CD4-positive, alpha-beta T cell treated with Interferon alpha-2 for 1 hour (primary cell): Measurements from ENCODE around the gene CTU2.
A peak's percentile ranks its signal among the peaks of the same experiment; 100 is the strongest.

Source experiments
- DNase-seq, 2 donors: peaks; one replicate each; pipeline ENCODE4 v3.0.0-alpha.2; 2020 to 2022

The CTU2 gene

GRCh38 chr16:88681709-88682451, 24.4 kb upstream of the CTU2 start:
- DNase-seq = peak; percentile 55 to 77

- no peak for DNase-seq
Observed at GRCh38 chr16:88684569-88685155, 21.6 kb upstream of the CTU2 start.

GRCh38 chr16:88685156-88686061, 20.9 kb upstream of the CTU2 start:
- DNase-seq = peak; percentile 52 to 62

GRCh38 chr16:88686062-88686438, 20.3 kb upstream of the CTU2 start:
- no peak for DNase-seq

GRCh38 chr16:88686439-88687253, 19.7 kb upstream of the CTU2 start, which contains the start of gene SNAI3:
Gene SNAI3 (minus strand): TSS chr16:88686507. CDS start chr16:88686406, 101 bp downstream.
- peak; percentile 81 to 88 for DNase-seq

DNA sequence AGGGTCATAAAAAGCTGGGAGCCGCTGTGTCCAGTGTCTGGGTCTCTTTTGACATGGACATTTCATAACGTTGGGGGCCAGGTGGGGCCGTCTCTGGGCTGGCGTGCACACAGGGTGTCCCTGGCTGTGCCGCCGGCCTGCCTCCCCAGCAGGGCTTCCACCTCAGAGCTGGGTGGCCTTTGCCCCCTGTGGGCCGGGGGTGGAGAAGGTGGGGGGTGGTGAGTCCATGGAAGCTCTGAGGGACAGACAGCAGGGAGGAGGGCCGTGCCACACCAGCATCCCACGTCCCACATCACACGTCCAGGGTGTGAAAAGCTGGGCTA, 19.1 kb upstream of the CTU2 start:
- DNase-seq = no peak

GRCh38 chr16:88687676-88688012, 18.7 kb upstream of the CTU2 start:
- DNase-seq = no peak

DNA sequence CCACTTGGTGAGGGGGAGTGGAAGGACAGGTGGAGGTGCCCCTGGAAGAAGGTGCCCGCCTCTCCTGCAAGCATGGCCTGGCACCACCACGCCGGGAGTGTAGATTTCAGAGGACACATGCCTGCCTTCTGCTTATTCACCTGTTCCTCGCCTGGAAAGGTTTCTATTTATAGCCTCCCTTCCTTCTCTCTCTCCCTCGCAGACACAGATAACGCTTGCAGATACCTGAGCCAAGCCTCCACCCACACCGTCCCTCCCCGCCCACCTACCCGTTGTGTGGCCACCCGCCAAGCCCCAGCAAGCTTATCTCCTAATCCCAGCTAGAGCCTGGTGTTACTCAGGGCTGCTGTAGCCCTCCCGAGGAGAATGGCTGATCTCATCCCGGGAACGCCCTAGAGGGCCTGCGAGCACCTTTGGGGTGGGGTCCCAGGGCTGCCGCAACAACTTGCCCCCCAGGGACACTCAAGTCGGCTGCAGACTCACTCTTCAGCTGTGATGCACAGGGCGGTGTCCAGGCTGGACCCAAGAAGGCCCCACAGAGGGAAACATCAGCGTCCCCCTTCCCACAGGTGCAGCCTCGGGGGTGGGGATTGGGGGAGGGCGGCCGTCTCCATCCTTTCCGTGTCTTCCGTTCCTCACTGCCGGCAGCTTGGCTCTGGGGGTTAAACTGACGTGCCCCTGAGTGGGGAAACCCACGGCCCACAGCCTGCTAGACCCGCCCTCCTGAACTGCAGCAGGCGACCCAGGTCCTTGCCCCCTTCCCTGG, 18.1 kb upstream of the CTU2 start:
- DNase-seq = no peak

GRCh38 chr16:88690341-88691128, 15.8 kb upstream of the CTU2 start:
- no peak for DNase-seq

DNA sequence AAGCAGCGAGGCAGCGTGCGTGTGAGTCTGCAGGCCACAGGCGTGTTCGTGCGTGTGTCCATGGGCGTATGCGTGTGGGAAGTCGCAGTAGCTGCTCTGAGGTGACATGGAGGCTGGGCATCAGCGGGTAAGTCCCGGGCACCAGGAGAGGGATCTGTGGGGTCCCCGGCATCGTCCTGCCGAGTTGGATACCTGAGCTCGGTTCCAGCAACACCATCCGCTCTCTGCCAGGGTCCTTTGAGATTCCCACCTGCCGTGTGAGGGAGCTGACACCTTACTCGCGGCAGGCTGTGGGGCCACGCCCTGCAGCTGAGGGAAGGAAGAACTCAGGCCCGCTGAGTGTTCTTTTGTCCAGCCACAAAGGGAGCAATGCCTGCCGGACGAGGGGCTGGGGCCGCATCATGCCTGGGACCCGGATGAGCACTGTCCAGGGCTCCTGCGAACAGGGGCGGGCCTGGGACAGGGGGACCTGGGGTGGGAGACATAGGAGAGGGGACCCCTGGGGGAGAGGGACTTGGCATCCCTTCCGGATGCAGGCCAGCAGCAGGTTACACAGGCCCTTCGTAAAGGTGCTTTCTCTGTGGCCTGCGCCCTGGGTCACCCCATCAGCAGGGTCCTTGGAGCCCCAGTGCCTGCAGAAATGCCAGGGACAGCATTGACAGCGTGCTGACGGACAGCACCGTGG, 15.0 kb upstream of the CTU2 start:
- no peak for DNase-seq

GRCh38 chr16:88691924-88692560, 14.3 kb upstream of the CTU2 start:
- DNase-seq = peak; percentile 56 to 59

DNA sequence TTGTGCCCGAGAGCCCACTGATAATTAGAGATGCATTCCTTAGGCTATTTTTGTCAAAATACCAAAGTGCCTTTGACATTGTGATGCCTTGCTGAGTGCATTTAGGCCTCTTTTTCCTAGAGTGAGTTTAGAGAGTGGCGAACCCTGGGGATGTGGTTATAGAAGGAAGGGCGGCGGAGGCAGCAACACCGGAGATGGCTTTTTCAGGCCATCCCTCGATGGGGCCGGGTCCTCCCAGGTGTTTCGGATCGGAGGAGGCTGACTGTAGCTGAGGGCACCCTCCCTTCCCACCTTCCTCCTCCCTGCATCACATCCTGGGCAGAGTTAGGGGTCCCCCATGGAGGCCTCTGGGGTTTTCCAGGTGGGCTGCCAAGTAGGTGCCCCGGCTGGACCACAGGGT, 13.4 kb upstream of the CTU2 start:
- DNase-seq = no peak

DNA sequence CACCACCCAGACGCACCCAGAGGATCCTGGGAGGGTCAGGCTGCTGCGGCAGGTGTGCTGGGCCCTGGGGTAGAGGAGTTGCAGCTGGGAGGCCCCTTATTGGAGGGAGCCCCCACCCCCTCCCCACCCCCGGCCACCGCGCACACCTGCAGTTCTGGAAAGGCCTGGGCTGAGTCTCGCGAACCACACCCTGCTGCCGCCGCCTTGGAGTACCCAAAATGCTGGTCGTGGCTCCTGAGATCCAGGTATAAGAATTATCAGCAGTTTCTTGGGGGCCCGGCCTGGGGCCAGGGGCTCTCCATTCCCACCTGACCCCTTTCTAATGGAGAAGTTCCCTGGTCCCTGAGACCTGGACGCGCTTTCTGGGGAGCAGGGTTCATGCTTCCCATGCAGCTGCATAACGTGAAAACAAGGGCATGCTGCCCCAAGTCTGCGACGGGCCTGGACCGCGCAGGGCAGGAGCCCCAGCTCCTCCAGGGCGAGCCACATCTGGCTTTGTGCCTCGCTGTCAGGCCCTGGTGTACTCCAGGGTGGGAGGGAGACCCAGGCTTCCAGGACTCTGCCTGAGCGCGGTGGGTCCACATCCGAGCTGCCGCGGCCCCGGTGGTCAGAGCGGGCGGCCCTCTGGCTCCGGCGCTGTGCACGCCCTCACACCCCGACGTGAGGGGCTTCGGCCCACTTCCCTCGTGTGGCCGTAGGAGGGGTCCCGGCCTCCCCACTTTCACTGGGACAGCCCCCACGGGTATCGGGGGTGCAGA, 12.7 kb upstream of the CTU2 start:
- no peak for DNase-seq

DNA sequence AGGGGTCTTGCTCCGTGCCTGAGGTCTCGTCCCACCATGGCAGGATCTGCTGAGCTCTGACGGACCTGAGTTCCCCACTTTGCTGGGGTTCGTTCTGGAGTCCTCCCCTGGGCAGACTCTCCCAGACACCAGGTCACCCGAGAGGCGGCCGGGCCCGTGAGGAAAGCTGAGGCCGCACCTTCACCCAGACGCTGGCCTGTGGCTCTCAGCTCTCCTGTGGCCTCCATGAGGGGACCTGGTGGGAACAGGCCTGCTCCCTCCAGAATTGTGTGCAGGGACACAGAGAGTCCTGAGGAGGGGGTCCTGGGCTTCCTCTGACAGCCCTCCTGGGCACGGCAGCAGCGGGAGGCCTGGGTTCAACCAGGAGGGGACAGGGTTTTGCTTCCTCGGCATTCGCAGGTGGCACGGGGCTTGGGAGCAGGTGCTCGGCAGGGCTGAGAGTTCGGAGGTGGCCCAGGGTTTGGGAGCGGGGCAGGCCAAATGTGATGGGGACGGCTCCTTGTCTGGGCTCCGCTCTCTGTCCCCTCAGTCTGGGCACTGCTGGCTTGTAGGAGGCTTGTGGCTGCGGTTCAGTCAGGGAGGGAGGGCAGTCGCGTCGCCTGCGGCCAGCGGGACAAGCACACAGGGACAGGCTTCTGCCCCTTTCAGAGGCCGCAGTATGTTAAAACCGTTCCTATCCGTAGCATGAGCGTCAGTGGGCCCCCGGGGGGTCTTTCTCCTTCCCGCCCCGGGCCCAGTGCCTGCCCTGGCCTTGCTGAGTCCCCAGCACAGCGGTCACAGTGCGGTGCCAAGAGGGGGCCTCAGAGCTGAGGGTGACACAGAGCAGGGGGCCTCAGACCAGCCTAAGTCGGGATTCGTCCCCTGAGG, 11.8 kb upstream of the CTU2 start:
- no peak for DNase-seq

- no peak for DNase-seq
Observed at GRCh38 chr16:88695218-88695617, 11.1 kb upstream of the CTU2 start.

DNA sequence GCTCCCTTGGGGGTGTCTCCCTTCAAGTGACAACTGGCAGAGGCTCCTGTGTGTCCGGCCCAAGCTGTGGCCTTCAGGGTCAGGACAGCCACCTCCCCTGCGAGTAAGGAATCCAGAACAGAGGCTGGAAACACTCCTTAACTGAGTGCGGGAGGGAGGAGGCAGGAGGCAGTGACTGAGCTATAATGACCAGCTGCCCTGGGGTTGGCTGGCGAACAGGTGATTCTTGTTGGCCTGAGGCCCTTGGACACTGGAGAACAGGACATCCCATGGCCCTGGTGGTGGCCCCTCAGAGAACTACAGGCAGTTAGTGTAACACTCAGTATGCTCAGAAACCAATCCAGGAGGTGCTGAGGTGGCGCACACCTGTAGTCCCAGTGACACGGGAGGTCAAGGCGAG, 10.6 kb upstream of the CTU2 start:
- DNase-seq = no peak

- DNase-seq = no peak
Observed at GRCh38 chr16:88696441-88696840, 9.9 kb upstream of the CTU2 start.

- no peak for DNase-seq
Observed at GRCh38 chr16:88697116-88697830, 9.0 kb upstream of the CTU2 start.
